ENCODE data around the gene SETMAR.
"Not testable (repeated sequence)": the region's sequence is repeated elsewhere in the genome, so short reads cannot be mapped to it uniquely, and the experiment has no call there.

Gene SETMAR

GRCh38 chr3:4313606-4314293, 10.6 kb downstream of the SETMAR start:
- no peak for DNase-seq

GRCh38 chr3:4314688-4315087, 11.5 kb downstream of the SETMAR start:
- DNase-seq: no peak

- DNase-seq: no peak
These were observed 17.1 kb downstream of the SETMAR start for GRCh38 chr3:4320096-4320911.

- no peak for DNase-seq
These were observed 18.6 kb downstream of the SETMAR start for GRCh38 chr3:4321732-4322131.

GRCh38 chr3:4322635-4323034, 19.5 kb downstream of the SETMAR start:
- no peak for DNase-seq

GRCh38 chr3:4323246-4324027, 20.3 kb downstream of the SETMAR start:
- DNase-seq: no peak

GRCh38 chr3:4326868-4327267, 23.7 kb downstream of the SETMAR start:
- no peak for DNase-seq

- DNase-seq: not testable (repeated sequence)
These were observed 26.6 kb downstream of the SETMAR start for GRCh38 chr3:4329806-4330205.

GRCh38 chr3:4332111-4332510, 28.9 kb downstream of the SETMAR start:
- DNase-seq: no peak

- no peak for DNase-seq
These were observed 29.4 kb downstream of the SETMAR start for GRCh38 chr3:4332574-4332973.

GRCh38 chr3:4332991-4333390, 29.8 kb downstream of the SETMAR start:
- DNase-seq: no peak

GRCh38 chr3:4334548-4334947, 31.4 kb downstream of the SETMAR start:
- DNase-seq: no peak

- DNase-seq: no peak
These were observed 32.8 kb downstream of the SETMAR start for GRCh38 chr3:4335840-4336562.

GRCh38 chr3:4336850-4337546, 33.8 kb downstream of the SETMAR start:
- DNase-seq: no peak

GRCh38 chr3:4338751-4339150, 35.6 kb downstream of the SETMAR start:
- no peak for DNase-seq

GRCh38 chr3:4340077-4340410, 36.9 kb downstream of the SETMAR start:
- no peak for DNase-seq

- DNase-seq: peak in 2 of 51 donors; percentile 5 to 41
These were observed 37.5 kb downstream of the SETMAR start for GRCh38 chr3:4340411-4341335.

GRCh38 chr3:4341336-4341675, 38.1 kb downstream of the SETMAR start:
- DNase-seq: no peak

- DNase-seq: no peak
These were observed 40.1 kb downstream of the SETMAR start for GRCh38 chr3:4343258-4343657.

GRCh38 chr3:4350789-4351163, 47.6 kb downstream of the SETMAR start:
- DNase-seq: peak in 15 of 51 donors; percentile 1 to 71 (median 8)
